Measurements from ENCODE around the gene TP53INP2. TPM values are rescaled to one million over a fixed set of nuclear protein-coding genes. Genes with fewer than 3 reads are reported as not detected.

Gene TP53INP2
- total RNA-seq, 4 donors from 2014 or later: 16.5 to 43.0 (median 34.4) TPM

- H3K27ac ChIP-seq: no peak overlapping the region
- no peaks in the 10 kb centered on the region for H3K27me3 ChIP-seq
- peaks cover 0 to 82% (median 0%) of the 10 kb centered on the region in 3 donors for H3K36me3 ChIP-seq
- no peaks in the 10 kb centered on the region for H3K9me3 ChIP-seq
- no peak overlapping the region for H3K4me3 ChIP-seq
- TF ChIP-seq POLR2A (IDR thresholded peaks at IDR 0.05): no peak
- no peak for TF ChIP-seq CTCF (IDR thresholded peaks at IDR 0.05)
- no peak for DNase-seq
- H3K4me1 ChIP-seq: peaks cover 0 to 4% (median 0%) of the 10 kb centered on the region in 4 donors
Observed at GRCh38 chr20:34744340-34744739, 40.2 kb downstream of the TP53INP2 start.

GRCh38 chr20:34744847-34745246 lies 40.7 kb downstream of the TP53INP2 start:
- DNase-seq: no peak
- peaks cover 0 to 82% (median 0%) of the 10 kb centered on the region in 3 donors for H3K36me3 ChIP-seq
- H3K9me3 ChIP-seq: no peaks in the 10 kb centered on the region
- TF ChIP-seq POLR2A (IDR thresholded peaks at IDR 0.05) (no peak), CTCF (IDR thresholded peaks at IDR 0.05) (no peak)
- H3K27me3 ChIP-seq: no peaks in the 10 kb centered on the region
- no peak overlapping the region for H3K27ac ChIP-seq
- no peak overlapping the region for H3K4me3 ChIP-seq
- H3K4me1 ChIP-seq: peaks cover 0 to 4% (median 0%) of the 10 kb centered on the region in 4 donors

- no peaks in the 10 kb centered on the region for H3K9me3 ChIP-seq
- no peak for DNase-seq
- no peaks in the 10 kb centered on the region for H3K27me3 ChIP-seq
- H3K36me3 ChIP-seq: peaks cover 0 to 79% (median 0%) of the 10 kb centered on the region in 3 donors
- no peak overlapping the region for H3K27ac ChIP-seq
- TF ChIP-seq POLR2A (IDR thresholded peaks at IDR 0.05) (no peak), CTCF (IDR thresholded peaks at IDR 0.05) (no peak)
- H3K4me3 ChIP-seq: no peak overlapping the region
- H3K4me1 ChIP-seq: peaks cover 0 to 4% (median 0%) of the 10 kb centered on the region in 4 donors
Observed at GRCh38 chr20:34746674-34747073, 42.5 kb downstream of the TP53INP2 start.

- Histone ChIP-seq H3K4me3 (no peak overlapping the region), H3K9me3 (no peaks in the 10 kb centered on the region), H3K4me1 (peaks cover 0 to 4% (median 0%) of the 10 kb centered on the region in 4 donors), H3K27me3 (no peaks in the 10 kb centered on the region), H3K27ac (no peak overlapping the region), H3K36me3 (peaks cover 0 to 78% (median 0%) of the 10 kb centered on the region in 3 donors)
- DNase-seq: no peak
- TF ChIP-seq POLR2A (IDR thresholded peaks at IDR 0.05) (no peak), CTCF (IDR thresholded peaks at IDR 0.05) (no peak)
Observed at GRCh38 chr20:34747479-34747878, 43.3 kb downstream of the TP53INP2 start.

GRCh38 chr20:34748709-34749108 lies 44.6 kb downstream of the TP53INP2 start:
- H3K9me3 ChIP-seq: no peaks in the 10 kb centered on the region
- TF ChIP-seq POLR2A (IDR thresholded peaks at IDR 0.05) (no peak), CTCF (IDR thresholded peaks at IDR 0.05) (no peak)
- H3K27ac ChIP-seq: no peak overlapping the region
- H3K36me3 ChIP-seq: peaks cover 0 to 78% (median 0%) of the 10 kb centered on the region in 3 donors
- H3K4me3 ChIP-seq: no peak overlapping the region
- DNase-seq: no peak
- H3K4me1 ChIP-seq: peaks cover 0 to 4% (median 0%) of the 10 kb centered on the region in 4 donors
- H3K27me3 ChIP-seq: no peaks in the 10 kb centered on the region

- Histone ChIP-seq H3K36me3 (peaks cover 0 to 78% (median 0%) of the 10 kb centered on the region in 3 donors), H3K4me1 (no peaks in the 10 kb centered on the region), H3K27ac (no peak overlapping the region), H3K9me3 (no peaks in the 10 kb centered on the region), H3K4me3 (no peak overlapping the region), H3K27me3 (no peaks in the 10 kb centered on the region)
- no peak for TF ChIP-seq CTCF (IDR thresholded peaks at IDR 0.05)
- no peak for TF ChIP-seq POLR2A (IDR thresholded peaks at IDR 0.05)
- no peak for DNase-seq
Observed at GRCh38 chr20:34750484-34750883, 46.3 kb downstream of the TP53INP2 start.
